Amygdala (tissue), 56 donors: ENCODE data around the gene FAM124B.

Experiments used
- DNase-seq, 56 donors: peaks; one replicate each; lab custom pipeline; 2025; lab: John Stamatoyannopoulos, UW

Gene FAM124B

GRCh38 chr2:224401641-224402342 lies at the start of gene FAM124B:
TSS of gene FAM124B (minus strand) at chr2:224402107. CDS start at chr2:224401768, 339 bp downstream.
- peak in 18 of 56 donors; percentile 3 to 42 (median 14) for DNase-seq

- no peak for DNase-seq
Measured at GRCh38 chr2:224449212-224450147, 47.6 kb upstream of the FAM124B start.

GRCh38 chr2:224448236-224448635 lies 46.3 kb upstream of the FAM124B start:
- DNase-seq = no peak

GRCh38 chr2:224444783-224445182 lies 42.9 kb upstream of the FAM124B start:
- no peak for DNase-seq

GRCh38 chr2:224444021-224444420 lies 42.1 kb upstream of the FAM124B start:
- no peak for DNase-seq

- DNase-seq = no peak
Measured at GRCh38 chr2:224442071-224442967, 40.4 kb upstream of the FAM124B start.

- no peak for DNase-seq
Measured at GRCh38 chr2:224440988-224441387, 39.1 kb upstream of the FAM124B start.

- no peak for DNase-seq
Measured at GRCh38 chr2:224438726-224439125, 36.8 kb upstream of the FAM124B start.

GRCh38 chr2:224436634-224437033 lies 34.7 kb upstream of the FAM124B start:
- no peak for DNase-seq

GRCh38 chr2:224434618-224435017 lies 32.7 kb upstream of the FAM124B start:
- no peak for DNase-seq

GRCh38 chr2:224433442-224433841 lies 31.5 kb upstream of the FAM124B start:
- no peak for DNase-seq

GRCh38 chr2:224432003-224432579 lies 30.2 kb upstream of the FAM124B start:
- peak in 5 of 56 donors; percentile 5 to 46 (median 13) for DNase-seq

GRCh38 chr2:224429441-224429810 lies 27.5 kb upstream of the FAM124B start:
- DNase-seq = no peak

GRCh38 chr2:224428787-224429440 lies 27.0 kb upstream of the FAM124B start:
- DNase-seq = no peak

- DNase-seq = no peak
Measured at GRCh38 chr2:224427471-224427870, 25.6 kb upstream of the FAM124B start.

- DNase-seq = no peak
Measured at GRCh38 chr2:224426656-224427055, 24.7 kb upstream of the FAM124B start.

GRCh38 chr2:224421065-224421464 lies 19.2 kb upstream of the FAM124B start:
- no peak for DNase-seq

GRCh38 chr2:224417947-224418346 lies 16.0 kb upstream of the FAM124B start:
- no peak for DNase-seq

GRCh38 chr2:224417361-224417729 lies 15.4 kb upstream of the FAM124B start:
- DNase-seq = no peak
